GM12873 (cell line): ENCODE measurements around the gene SCARB2.

Experiments used
- TF ChIP-seq, protein P1 (sequence below): IDR thresholded peaks from 2 replicates; pipeline ENCODE4 v1.5.1; 2012; ENCODE audit warnings: low read depth, mild to moderate bottlenecking, moderate library complexity, low read length, control low read depth; ENCODE audit not compliant: insufficient read depth; ENCODE audit errors: missing control alignments

The SCARB2 gene

DNA sequence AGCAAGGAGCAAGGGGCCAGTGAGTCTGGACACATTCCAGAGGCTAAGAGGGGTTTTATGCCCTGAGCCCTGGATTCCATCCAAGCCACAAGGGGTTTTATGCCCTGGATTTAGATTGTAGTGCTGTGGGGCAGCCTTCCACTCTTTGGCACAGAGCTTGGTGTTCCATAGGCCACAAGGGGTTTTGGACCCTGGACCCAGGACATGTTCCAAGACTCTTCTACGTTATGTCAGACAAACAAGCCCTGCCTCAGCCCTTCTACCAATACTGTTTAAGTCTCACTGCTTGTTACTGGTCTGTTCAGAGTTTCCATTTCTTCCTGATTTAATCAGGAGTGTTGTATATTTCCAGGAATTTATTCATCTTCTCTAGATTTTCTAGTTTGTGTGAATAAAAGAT is 12.8 kb upstream of the SCARB2 start:
- TF ChIP-seq, protein P1, sequence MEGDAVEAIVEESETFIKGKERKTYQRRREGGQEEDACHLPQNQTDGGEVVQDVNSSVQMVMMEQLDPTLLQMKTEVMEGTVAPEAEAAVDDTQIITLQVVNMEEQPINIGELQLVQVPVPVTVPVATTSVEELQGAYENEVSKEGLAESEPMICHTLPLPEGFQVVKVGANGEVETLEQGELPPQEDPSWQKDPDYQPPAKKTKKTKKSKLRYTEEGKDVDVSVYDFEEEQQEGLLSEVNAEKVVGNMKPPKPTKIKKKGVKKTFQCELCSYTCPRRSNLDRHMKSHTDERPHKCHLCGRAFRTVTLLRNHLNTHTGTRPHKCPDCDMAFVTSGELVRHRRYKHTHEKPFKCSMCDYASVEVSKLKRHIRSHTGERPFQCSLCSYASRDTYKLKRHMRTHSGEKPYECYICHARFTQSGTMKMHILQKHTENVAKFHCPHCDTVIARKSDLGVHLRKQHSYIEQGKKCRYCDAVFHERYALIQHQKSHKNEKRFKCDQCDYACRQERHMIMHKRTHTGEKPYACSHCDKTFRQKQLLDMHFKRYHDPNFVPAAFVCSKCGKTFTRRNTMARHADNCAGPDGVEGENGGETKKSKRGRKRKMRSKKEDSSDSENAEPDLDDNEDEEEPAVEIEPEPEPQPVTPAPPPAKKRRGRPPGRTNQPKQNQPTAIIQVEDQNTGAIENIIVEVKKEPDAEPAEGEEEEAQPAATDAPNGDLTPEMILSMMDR, result no peak

DNA sequence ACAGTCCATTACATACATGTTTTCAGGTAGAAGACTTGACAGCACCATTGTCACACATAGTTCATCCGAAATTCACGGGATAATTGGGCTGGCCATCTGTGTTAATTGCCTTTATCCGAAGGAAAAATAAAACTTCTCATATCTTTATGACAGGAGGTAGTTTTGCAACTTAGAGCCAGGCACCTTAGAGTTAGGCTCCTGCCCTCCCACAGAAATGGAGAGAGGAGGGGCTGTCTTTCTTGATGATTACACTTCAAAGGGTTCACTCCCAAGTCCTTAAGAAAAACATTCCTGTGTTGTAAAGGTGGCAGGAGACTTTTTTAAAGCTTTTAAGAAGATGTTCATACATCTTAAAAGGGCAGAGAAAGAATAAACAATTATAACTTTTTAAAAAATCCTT is 10.5 kb upstream of the SCARB2 start:
- TF ChIP-seq, protein P1, result no peak

DNA sequence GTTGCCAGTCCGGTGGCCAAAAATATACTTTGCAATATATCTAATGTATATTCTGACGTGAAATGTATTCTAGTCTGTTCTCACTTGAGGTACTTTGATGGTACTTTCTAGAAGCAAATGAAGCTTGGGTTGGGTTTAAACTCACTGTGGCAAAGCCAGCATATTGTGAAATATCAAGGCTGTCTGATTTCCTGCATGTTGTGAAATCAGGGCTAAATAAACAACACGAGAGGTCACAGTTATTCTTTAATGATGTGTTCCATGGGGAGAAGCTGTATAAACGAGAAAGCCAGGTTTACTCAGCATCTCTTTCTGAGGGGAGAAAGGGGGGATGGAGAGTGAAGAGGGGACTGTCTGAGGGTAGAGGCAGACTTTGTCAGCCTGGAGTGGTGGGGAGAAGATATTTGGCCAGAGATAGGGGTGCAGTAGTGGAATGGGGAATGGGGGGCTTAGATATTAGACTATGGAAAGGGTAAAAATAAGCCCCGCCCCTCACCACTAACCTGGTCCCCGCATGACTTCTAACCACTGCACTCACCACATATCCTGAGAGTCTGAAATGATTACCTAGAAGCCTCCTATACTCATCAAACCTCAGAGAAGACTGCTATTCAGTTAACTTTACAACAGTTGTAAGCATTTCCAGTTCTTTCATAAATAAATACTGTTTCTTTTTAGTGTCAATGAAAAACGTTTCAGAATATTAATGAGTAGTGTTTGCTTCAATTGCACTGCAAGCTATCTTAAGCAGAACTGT is 5.9 kb upstream of the SCARB2 start:
- TF ChIP-seq, protein P1, result no peak

DNA sequence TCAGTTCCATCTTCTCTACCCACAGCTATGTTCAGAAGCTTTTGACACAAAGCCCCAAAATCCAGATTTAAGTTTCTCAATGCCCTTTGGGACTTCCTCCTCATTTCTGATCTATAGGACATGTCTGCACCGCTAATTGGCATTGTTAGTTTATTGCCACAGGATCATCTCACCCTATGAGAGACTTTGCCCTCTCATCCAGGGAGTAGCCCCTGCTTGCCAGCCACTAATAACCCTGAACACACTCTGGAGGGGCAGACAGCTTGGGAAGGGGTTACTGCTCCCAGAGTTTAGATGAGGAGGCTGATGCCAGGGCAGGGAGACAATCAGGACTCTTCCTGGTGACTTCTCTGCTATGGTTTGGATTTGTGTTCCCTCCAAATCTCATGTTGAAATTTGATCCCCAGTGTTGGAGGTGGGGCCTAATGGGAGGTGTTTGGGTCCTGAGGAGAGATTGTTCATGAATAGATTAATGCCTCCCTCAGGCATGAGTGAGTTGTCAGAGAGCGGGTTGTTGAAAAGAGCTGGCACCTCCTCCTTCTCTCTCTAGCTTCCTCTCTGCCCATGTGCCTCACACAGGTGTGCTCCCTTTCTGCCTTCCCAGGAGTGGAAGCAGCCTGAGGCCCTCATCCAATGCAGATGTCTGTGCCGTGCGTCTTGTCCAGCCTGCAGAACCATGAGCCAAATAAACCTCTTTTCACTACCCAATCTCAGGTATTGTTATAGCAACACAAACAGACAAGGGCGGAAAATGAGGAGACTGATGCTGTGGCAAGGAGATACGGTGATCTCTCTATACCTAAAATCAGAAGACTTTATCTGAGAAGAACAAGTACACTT is 3.6 kb upstream of the SCARB2 start:
- TF ChIP-seq, protein P1, result no peak

DNA sequence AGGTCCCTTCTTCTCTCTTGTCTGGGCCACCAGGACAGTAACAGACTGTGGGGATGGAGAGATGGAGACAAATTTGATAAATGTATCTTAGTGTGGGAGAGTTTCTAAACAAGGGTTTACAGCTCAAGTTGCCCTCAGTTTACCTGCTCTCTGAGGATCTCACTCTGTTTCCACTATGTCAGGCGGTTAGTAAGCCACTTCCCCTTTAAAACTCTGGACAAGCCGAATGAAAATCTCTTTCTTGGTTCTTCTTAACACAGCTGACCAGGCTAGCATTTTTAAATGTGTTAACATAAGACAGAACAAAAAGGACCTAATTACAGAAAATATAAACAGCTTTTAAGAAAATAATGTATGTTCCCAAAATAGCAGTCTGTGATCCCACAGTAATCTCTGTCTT is 2.9 kb upstream of the SCARB2 start:
- TF ChIP-seq, protein P1, result no peak

DNA sequence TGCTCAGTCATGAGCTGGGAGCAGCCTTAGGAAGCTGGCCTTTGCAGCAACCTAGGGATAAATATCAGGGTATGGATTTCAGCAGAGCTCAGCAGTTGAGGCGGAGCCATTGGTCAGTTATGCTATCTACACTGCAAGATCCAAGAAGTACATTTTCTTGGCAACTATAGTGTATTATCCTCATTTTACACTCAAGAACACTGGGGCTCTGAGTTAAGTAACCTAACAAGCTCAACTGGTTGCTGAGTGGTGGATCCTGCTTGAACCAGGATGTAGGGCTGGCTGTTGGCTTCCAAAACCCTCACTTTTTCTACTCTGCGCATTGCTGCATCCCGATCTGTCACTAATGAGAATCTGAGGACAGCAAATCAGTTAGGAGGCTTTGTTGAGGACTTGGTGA is 1.5 kb upstream of the SCARB2 start:
- TF ChIP-seq, protein P1, result no peak

DNA sequence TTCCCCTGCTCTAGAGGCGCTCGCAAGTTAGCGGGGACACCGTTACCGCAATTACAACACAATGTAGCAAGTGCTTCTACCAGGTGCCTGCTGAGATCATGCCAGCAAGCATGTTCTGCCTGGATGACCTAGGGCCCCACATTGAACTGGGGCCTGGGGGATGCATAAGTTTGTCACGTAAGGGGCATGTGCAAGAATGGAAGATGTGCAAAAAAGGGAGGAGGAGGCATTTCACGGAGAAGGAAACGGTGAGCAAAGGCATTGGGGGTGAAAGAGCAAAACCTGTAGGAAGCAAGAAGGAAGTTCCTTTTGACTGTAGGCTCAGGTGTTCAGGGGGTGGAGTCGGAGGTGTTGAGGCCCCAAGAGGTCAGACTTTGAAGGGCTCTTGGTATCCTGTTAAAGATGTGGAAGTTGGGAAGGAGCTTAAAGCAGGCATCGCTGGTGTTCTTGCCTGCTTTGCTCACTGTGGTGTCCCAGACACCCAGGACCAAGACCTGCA is 602 bp upstream of the SCARB2 start:
- TF ChIP-seq, protein P1, result no peak
